HL-60 (cell line): ENCODE measurements around the gene OLFML2B.

Source experiments
- CTCF ChIP-seq: IDR thresholded peaks from one replicate; pipeline ENCODE4 v1.5.1; 2011; ENCODE audit warnings: low read length, control low read depth, inconsistent platforms; ENCODE audit not compliant: insufficient read depth
- POLR2AphosphoS5 ChIP-seq: IDR thresholded peaks from 2 replicates; pipeline ENCODE4 v1.6.1; 2012; ENCODE audit warnings: low read depth
- REST ChIP-seq: IDR thresholded peaks from 2 replicates; pipeline ENCODE4 v1.6.1; 2012; ENCODE audit warnings: low read depth; ENCODE audit not compliant: insufficient replicate concordance
- SPI1 ChIP-seq: IDR thresholded peaks from 2 replicates; pipeline ENCODE4 v1.6.1; 2012; ENCODE audit warnings: low read depth, mild to moderate bottlenecking, borderline replicate concordance

GRCh38 chr1:162016631-162017030 lies 7.0 kb downstream of the OLFML2B start:
- TF ChIP-seq CTCF: no peak
- TF ChIP-seq SPI1: no peak
- TF ChIP-seq REST: no peak
- TF ChIP-seq POLR2AphosphoS5: no peak
